Fibroblast of skin of scalp (primary cell): Measurements from ENCODE around the gene KCNIP3.
"Not testable (repeated sequence)": the region's sequence is repeated elsewhere in the genome, so short reads cannot be mapped to it uniquely, and the experiment has no call there.

Experiments used
- DNase-seq: peaks from one replicate; pipeline ENCODE4 v3.0.0-alpha.2; 2013

KCNIP3 gene

DNA sequence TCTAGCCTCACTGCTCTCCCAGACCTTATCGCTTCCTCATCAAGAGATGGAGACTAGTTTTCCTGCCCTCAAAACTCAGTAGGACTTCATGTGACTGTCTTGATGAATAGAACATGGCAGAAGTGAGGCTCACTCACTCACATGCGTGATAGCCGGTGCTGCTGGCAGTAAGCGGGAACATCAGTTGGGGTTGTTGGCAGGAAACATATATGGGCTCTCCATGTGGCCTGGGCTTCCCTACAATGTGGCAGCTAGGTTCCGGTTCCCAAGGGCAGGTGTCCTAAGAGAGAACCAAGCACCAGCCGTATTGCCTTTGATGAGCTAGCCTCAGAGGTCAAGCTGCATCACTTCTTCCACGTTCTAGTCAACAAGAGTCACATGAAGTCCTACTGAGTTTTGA is 90.2 kb downstream of the KCNIP3 start:
- no peak for DNase-seq

DNA sequence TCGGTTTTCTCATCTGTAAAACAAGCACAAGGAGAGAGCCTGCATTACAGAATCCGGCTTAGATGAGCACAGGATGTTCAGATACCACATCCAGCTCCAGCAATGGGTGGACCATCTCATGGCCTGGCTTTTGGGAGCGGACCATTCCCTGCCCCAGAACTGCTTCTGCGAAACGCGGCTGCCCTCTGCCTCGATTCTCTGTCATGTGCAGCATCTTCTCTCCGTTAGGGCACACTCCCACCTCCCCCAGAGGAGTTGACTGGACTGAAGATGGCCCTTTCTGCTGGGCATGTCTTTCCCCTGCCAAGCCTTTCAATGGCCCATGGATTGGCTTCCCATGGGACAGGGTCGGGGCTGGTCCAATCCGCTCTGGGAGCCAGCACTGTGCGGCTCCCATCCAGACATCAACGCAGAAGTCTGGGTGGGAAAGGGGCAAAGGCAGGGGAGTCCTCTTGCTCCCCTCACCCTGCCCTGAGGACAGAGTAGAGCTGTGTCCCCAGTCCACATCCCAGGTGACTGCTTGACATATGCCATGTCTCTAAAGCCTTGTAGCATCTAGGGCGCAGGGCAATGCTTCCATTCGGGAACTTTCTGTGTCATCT is 91.0 kb downstream of the KCNIP3 start:
- no peak for DNase-seq

DNA sequence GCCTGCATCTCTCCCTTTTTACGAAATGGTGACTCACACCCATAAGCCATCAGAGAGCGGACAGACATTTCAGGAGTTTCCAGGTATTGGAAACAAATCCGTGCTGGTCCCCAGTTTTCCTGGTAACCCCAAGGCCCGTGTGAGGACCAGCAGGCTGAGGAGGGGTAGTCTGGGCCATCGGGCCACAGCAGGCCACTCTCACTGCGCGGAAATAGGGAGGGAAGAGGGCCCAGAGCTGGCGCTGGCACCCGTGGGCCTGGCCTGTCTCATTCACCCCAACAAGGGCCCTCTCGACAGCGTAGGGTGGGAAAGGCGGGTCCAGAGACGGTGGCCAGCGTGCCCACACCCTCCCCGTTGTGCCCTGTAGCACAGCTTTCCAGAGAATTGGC is 91.7 kb downstream of the KCNIP3 start:
- DNase-seq: no peak

DNA sequence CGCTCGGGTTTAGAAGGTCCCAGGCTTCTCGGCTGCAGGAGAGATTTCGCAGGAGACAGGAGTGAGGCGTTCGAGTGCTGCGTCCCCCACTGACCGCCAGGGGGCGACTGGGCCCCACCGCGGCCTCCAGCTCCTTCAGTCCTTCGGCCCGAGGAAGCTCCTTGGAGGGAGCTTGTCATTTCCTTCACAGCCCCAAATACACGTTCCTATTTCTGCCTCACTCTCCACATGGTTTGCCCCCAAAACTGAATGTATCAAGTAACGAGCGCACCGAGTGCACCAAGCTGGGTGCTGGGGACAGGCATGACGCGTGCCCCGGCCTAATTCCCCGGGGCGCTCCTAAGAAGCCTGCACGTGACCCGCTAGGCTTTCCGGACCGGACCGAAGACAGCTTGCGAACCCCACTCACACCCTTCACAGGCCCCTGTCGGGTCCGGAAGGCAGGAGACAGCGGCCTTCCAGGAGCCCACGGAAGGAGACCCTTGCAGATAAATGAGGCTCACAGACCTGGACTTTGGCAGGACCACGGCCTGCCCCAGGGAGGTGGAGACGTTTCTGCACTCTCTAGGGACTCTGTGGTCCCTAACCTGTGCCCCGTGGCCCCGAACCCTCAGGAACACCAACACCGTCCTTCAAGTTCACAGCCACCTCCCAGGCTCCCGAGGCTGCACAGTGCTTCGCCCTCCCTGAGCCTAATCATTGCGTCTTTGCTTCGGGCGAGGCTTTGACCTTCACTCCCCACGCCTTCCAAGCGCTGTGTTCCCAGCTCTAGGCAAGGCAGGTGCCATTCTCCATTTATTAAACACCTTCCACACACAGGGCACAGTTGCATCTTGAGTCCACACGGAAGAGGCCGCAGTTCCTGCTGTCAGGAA is 92.3 kb downstream of the KCNIP3 start:
- DNase-seq: peak; percentile 68

DNA sequence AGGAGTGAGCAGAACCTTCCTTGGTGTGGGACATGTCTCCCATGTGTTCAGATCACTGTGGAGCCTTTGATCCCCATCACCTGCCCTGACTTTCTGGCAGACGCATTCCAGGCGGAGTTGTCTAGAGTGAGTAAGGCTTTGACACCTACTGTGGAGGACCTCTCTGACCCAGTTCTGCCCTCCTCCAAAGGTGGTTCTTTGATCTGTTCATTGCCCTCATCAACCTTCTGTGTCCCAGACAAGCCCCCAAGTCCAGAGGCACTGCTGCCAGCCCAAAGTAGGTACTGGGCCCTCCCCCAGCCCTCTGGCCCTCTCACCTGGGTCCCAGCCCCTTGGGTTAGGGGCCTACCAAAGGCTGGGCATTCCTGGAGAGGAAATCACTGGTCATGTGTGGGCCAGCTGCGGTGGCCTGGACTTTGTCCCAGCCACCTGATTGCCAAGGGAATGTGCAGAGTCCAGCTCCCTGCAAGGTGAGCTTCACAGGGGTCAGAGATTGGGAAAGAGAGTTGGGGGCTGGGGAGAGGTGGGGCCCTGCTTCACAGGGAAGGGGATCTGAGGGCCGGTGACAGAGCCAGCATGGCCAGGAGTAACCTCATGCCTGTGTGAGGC is 93.2 kb downstream of the KCNIP3 start:
- no peak for DNase-seq

DNA sequence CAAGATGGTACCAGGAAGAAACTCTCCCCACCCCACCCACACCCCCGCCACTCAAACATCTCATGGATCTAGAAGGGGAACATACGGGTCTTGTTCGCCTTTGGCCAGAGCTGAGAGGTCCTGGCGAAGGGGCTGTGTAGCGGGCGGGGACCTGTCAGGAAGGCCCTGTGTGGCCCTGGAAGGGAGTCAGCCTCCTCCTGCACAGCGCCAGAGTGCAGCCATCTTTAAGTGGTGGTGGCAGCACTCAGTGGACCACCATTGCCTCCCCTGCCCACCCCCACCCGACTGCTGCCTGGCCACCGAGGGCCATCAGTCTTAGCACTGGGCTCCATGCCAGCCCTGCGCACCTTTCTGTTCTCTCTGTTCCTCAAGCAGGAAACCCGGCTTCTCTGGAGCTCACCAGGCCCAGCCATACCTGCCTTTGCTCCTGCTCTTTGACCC is 93.8 kb downstream of the KCNIP3 start:
- no peak for DNase-seq

DNA sequence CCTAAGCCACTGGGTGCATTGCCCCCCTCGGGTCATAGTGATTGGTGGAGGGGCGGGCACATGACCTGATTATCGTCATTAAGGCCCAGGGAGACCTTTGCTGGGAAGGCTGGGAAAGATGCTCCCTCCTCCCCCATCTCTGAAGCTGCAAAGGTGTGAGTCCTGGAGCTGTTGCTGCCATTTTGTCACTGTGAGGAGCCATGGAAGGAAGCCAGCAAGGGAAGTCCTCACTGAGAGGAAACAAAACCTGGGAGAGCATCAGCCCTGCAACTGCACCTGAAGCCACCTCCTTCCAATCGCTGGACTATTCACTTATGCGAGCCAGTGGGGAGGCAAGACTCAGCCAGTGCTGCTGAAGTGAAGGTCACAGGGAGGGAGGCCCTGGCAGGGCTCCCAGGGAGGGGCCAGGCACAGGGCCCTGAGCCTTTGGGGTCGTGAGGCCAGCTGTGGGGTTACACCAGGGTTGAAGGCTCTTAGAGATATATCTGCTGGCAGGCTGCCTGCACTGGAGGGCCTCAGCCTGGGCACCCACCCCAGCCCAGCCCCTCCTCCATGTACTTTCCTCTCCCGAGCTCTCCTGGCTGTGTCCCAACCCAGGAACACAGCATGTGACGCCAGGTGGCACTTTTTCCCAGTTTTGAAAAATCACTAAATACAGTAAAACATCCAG is 94.6 kb downstream of the KCNIP3 start:
- no peak for DNase-seq

DNA sequence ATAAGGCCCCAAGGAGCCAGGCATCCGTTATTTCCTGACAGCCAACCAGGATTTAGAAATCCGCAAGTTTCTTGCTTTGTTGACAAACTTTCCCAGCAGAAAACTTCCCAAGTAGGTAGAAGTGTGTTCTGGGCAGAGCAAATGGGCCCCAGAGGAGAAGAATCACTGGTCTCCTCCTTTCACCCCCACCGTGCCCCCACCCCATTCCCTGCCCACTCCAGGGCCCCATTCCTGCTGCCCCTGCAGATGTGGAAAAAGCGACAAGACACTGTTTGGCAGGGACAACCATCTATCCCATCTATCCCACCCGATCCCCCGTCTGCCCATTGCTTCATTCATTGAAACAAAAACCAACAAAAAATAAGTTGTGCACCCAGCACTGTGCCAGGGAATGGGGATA is 95.2 kb downstream of the KCNIP3 start:
- no peak for DNase-seq

DNA sequence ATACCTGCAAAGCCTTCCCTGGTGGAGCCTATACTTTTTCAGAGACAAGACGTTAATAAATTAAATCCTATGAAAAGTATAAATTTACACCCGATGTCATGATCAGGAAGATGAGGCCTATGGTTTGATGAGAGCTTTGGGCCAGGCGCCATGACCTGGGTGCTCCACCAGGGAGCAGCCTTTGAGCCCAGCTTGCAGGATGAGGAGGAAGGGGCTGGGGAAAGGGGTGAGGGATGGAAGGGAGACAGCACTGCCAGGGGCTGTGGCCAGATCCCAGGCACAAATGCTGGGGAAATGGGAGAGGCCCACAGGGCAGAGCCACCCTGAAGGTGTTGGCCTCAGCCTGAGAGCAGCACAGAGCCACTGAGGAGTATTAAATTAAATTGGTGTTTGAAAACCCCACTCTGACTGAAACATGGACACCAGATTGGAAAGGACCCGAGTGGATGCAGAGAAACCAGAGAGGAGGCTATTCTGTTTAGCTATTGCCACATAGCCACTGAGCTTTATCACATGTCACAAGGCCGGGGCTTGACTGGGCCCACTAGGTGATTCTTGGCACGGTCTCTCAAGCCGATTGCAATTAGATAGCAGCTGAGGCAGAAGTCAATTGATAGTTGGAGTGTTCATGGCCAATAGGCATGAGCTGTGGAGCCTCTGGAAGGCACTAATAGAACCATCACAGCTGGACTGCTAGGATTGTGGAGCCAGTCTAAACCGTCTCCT is 95.7 kb downstream of the KCNIP3 start:
- no peak for DNase-seq

DNA sequence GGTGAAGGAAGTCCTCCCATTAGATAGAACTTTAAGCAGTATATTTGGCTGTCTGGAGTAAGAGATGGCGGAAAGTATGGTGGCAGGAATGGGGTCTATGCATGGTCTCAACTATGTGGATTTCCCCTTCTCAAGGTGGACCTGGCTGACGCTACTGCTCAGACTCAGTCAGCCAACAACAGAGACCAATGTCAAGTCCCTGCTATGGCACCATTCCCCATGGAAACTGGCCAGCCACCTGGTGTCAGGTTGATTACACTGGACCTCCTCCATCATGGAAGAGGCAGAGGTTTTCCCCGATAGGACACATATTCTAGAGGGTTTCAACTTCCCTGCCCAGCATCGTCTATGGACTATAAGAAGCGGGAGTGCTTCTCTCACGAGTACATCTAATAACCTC is 96.8 kb downstream of the KCNIP3 start:
- no peak for DNase-seq

DNA sequence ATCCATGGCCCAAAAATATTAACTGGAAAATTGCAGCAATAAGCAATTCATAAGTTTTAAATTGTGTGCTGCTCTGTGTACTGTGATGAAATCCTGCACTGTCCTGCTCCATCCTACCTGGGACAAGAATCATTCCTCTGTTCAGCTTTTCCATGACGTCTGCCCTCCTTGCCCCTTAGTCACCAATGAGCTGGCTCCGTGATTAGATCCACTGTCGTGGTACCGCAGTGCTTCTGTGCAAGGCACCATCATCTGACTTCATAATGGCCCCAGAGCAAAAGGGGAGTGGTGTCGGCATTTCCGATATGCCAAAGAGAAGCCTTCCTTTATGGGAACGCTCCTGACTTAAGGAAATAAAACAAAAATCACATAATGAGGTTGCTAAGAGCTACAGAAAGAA is 101.9 kb downstream of the KCNIP3 start:
- DNase-seq: no peak

DNA sequence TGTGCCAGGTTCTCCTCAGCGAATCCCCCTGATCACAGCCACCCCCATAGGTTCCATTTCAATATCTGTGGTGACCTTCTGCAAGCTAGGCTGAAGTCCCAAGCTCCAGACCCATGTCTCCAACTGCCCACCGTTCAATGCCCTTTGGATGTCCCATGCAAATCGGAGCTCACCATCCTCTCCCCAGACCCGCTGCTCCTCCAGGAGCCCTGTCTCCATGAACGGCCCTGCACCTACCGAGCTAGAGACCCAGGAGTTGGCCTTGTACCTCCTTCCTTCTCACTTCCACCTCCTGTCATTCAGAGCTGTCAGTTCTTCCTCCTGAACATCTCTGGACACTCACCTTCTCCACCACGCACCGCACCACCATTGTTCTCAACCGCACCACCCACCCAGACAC is 104.3 kb downstream of the KCNIP3 start:
- no peak for DNase-seq

DNA sequence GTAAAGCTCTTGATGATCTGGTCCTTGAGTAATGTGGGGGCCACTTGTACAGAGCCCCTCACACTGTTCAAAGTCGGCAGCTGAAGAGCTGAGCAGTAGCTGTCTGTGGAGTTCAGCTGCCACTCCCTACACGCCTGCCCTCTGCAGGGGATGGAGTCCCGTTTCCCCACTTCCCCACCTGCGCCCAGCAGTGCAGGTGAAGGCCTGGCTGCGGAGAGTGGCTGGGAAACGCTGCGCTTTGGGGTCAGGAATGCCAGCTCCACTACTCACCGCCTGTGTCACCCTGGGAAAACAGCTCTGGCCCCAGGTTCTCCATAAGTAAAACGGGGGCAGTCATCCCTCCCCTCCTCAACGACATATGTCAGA is 104.8 kb downstream of the KCNIP3 start:
- DNase-seq: not testable (repeated sequence)

DNA sequence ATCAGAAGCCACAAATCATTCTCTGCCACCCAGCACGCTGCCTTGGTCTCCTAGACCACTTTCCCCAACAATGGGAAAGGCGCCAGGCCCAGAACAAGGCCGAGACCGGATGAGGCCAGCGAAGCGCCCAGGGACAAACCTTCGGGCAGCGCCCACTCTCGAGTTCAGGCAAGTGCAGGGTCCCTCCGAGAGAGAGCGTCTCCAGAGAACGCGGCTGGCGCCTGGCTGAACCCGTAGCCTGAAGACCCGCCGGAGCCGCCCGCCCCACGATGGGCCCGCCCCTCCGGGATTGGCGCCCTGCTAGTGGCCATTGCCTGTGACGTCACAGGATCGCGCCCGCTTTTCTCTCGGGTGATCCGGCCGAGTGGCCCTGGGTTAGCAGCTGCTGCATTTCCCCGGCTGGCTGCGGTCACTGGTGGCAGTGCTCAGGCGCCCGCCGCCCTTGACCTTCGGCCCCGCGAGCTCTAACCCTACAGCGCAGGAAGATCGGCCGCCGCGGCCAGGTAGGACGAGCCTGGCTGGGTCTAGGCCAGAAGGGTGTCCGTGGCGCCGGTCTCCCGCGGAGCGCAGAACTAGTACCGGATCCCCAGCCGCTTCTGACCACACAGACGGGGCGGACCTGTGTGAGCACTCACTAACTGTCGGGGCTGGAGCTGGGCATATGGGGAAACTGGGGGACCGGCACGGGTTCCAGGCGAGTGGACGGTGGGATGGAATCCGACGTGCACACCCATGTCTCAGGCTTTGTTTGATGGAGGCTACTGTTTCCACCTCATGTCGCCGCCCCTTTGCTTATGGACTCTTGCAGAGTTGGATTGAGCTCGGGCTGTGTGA is 105.4 kb downstream of the KCNIP3 start, which contains the start of gene FAHD2A:
Gene FAHD2A, plus strand, starts transcription at position 339 of the 834 bp plus-strand sequence. CDS start 2,851 bp downstream, outside the sequence.
- DNase-seq: peak; percentile 91

DNA sequence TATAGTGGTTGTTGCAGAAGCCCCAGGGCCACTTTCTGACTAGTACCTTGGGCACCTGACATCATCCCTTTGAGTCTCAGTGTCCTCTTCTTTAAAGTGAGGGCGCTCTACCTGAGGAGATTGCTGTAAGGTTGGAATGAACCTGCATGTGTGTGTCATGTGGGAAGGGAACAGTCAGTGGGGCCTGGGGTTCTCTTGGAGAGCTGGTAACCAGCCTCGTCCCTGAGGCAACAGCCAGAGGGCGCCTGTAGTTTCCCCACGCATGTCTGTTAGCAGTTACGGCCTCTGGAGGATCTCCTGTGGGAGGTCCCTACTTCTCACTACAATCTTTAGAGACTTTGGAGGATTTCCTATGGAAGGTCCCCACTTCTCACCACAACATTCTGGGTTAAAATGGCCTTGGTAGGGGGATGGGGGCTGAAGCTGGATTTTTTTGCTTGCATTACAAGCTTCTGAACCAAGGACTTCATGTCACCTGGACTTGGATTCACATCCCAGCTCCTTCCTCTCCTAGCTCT is 106.1 kb downstream of the KCNIP3 start:
- DNase-seq: peak; percentile 55

DNA sequence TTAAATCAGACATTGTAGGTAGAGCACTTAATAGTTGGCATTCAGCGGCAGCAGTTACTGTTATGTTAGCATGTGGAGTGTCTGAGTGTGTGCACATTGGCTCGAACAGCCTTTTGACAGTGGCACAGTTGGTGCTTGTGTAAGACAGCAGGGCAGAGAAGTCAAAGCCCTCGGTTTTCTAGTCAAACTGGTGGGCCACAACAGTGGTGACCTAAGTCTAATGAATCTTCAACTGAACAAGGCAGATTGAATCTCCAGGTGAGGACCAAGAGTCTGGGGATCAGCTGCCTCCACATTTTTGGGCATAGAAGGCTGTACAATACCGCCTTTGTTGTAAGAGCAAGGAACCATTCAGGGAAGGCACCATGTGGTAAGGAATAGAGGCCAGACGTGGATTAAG is 106.7 kb downstream of the KCNIP3 start:
- DNase-seq: not testable (repeated sequence)

DNA sequence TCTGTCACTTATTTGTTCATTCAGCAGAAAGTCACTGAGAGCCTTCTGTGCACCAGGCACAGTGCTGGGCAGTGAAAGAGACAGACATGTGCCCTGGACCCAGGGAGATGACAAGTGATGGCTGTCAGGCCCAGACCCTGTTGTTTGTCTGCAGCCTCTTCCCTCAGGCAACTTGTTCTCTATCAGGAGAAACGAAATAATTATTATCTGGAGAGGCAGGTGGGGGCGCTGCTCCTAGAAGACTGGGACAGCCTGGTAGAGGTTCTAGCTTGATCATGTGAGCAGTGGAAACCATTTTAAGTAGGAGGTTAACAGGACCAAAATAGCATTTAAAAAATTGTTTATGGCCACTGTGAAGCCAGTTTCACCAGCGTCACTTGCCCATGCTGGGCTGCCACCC is 107.5 kb downstream of the KCNIP3 start:
- DNase-seq: not testable (repeated sequence)

DNA sequence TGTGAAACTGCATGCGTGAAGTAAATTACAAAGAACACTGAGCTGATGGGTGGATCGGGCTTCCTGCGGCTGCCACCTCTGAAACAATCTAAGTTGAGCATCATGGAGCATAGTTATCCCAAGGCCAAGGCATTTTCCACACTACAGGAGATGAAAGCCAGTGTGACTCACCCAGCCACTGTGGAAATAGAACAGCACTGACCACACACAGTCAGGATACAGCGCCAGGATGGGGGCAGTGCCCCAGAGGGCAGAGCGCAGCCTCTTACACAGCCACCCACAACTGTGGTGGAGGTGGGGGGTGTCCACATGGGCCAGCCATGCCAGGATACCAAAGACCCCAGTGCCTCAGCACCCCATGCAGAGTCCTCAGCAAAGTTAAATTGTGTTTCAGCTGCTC is 114.1 kb downstream of the KCNIP3 start:
- peak; percentile 31 for DNase-seq

DNA sequence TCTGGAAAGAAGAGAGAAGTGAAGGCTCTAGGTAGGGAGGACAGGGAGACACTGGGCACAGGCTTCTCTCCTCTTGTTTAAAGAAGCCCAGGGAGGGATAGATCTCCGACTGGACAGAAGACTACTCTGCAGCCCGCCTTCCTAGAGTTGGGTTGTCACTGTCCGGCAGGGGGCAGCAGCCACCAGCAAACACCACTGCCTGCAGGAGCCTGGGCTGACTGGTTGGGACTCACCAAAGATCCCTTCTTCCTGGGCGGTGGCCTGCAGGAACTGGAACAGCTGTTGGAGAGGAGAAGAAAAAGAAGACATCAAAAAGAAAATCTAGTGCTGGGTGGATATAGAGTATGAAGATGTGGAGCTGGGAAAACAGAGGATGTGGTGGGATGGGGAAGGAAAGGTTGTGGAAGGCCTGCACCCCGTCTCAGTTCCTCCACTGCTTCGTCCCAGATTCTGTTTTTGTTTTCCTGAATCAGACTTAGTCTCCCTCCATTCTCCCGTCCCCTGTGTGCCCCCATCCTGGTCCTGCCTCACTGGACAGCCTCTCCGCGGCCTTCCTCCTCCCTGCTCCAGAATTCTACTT is 117.0 kb downstream of the KCNIP3 start:
- DNase-seq: peak; percentile 83

DNA sequence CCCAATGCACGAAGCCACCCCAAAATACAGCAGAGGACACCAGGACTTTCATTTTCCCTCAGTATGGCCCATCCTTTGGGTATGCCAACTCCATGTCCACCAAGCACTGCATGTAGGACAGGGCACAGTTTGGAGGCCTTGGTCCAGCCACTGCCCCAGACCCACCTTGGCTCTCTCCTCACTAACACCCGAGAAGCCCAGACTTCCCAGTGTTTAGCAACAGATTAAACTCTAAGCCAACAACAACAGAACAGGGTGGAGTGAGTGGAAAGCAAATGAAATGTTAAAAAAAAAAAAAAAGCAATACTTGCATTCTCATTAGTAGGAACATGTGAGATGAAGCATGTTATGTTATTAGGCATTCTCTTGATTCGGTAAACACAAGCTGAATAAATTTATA is 118.0 kb downstream of the KCNIP3 start:
- not testable (repeated sequence) for DNase-seq

DNA sequence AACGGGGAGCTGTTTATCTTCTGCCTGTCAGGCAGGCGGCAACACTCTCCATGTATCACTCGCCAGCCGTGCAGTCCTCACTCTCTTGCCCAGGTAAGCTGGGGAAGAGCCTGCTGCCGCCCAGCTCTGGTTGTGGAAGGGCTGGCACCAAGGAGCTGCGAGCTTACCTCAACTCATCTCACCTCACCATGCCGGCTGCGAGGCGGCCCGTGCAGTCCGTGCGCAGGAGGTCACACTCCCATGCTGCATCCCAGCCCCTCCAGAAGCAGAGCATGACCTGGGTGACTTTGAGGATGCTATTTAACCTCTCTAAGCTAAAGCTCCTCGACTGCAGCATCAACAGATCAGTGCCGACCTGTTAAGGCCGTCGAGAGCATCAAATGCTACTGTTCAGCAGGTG is 118.4 kb downstream of the KCNIP3 start:
- not testable (repeated sequence) for DNase-seq
